Effector CD8-positive, alpha-beta T cell (primary cell): Measurements from ENCODE around the gene UIMC1.
"Not testable (repeated sequence)": the region's sequence is repeated elsewhere in the genome, so short reads cannot be mapped to it uniquely, and the experiment has no call there.

Experiments used
- DNase-seq: peaks from one replicate; lab custom pipeline; 2025; lab: John Stamatoyannopoulos, UW

Gene UIMC1

GRCh38 chr5:177005619-177006264, 837 bp downstream of the UIMC1 start:
- peak; percentile 40 for DNase-seq

- no peak for DNase-seq
These were observed 1.6 kb downstream of the UIMC1 start for GRCh38 chr5:177004961-177005360.

- no peak for DNase-seq
These were observed 2.9 kb downstream of the UIMC1 start for GRCh38 chr5:177003649-177004048.

GRCh38 chr5:176999526-176999925, 7.1 kb downstream of the UIMC1 start:
- not testable (repeated sequence) for DNase-seq

- no peak for DNase-seq
These were observed 7.8 kb downstream of the UIMC1 start for GRCh38 chr5:176998828-176999227.

- no peak for DNase-seq
These were observed 9.8 kb downstream of the UIMC1 start for GRCh38 chr5:176996780-176997179.

- DNase-seq, result no peak
These were observed 10.4 kb downstream of the UIMC1 start for GRCh38 chr5:176995896-176996767.

GRCh38 chr5:176995122-176995490, 11.5 kb downstream of the UIMC1 start:
- no peak for DNase-seq

- DNase-seq, result no peak
These were observed 12.0 kb downstream of the UIMC1 start for GRCh38 chr5:176994460-176995121.

- DNase-seq, result not testable (repeated sequence)
These were observed 13.5 kb downstream of the UIMC1 start for GRCh38 chr5:176993081-176993480.

GRCh38 chr5:176987583-176987982, 19.0 kb downstream of the UIMC1 start:
- DNase-seq, result no peak

GRCh38 chr5:176986280-176986679, 20.3 kb downstream of the UIMC1 start:
- DNase-seq, result no peak

- DNase-seq, result no peak
These were observed 21.1 kb downstream of the UIMC1 start for GRCh38 chr5:176985516-176985915.

GRCh38 chr5:176984176-176984575, 22.4 kb downstream of the UIMC1 start:
- DNase-seq, result not testable (repeated sequence)

GRCh38 chr5:176983593-176983992, 23.0 kb downstream of the UIMC1 start:
- not testable (repeated sequence) for DNase-seq

- DNase-seq, result not testable (repeated sequence)
These were observed 23.5 kb downstream of the UIMC1 start for GRCh38 chr5:176983112-176983511.

- DNase-seq, result no peak
These were observed 25.8 kb downstream of the UIMC1 start for GRCh38 chr5:176980818-176981217.

- no peak for DNase-seq
These were observed 26.9 kb downstream of the UIMC1 start for GRCh38 chr5:176979669-176980068.

- no peak for DNase-seq
These were observed 40.9 kb downstream of the UIMC1 start for GRCh38 chr5:176965633-176966032.

- no peak for DNase-seq
These were observed 47.5 kb downstream of the UIMC1 start for GRCh38 chr5:176959051-176959450.

GRCh38 chr5:176956756-176957155, 49.8 kb downstream of the UIMC1 start:
- no peak for DNase-seq

- no peak for DNase-seq
These were observed 50.7 kb downstream of the UIMC1 start for GRCh38 chr5:176955895-176956294.

- no peak for DNase-seq
These were observed 52.5 kb downstream of the UIMC1 start for GRCh38 chr5:176954050-176954449.
